B cell (primary cell): ENCODE data around the gene CASP9. TPM values are rescaled to one million over a fixed set of nuclear protein-coding genes. Genes with fewer than 3 reads are reported as not detected.
"Not testable (repeated sequence)": the region's sequence is repeated elsewhere in the genome, so short reads cannot be mapped to it uniquely, and the experiment has no call there.

Source experiments
- ATAC-seq: fragments of 200-7000 bp; cut with Tn5 transposase; one replicate; pipeline ENCODE4 v1.10.0; 2021; ENCODE audit warnings: low read depth, mild to moderate bottlenecking, moderate number of reproducible peaks, moderate library complexity
- CTCF ChIA-PET: fragments of 350-600 bp; sonication (Branson Sonifier 250); formaldehyde crosslinking; loops from one replicate; lab custom pipeline; 2021; ENCODE audit warnings: antibody characterized with exemption, inconsistent platforms; lab: Charles Lee
- POLR2A ChIA-PET: fragments of 350-600 bp; sonication (Branson Sonifier 250); formaldehyde crosslinking; loops from one replicate; lab custom pipeline; 2021; ENCODE audit warnings: antibody characterized with exemption; lab: Charles Lee
- DNase-seq: peaks from one replicate; pipeline ENCODE4 v3.0.0; 2013
- H2AFZ ChIP-seq: 2 replicates; pipeline ENCODE4 v1.6.1; 2012; ENCODE audit warnings: mild to moderate bottlenecking, low read depth, low read length; ENCODE audit not compliant: insufficient read depth, poor library complexity, severe bottlenecking
- H3K27ac ChIP-seq, 2 donors: 1 replicate in 1 of 2; 2 replicates in 1 of 2; pipeline ENCODE4 v1.5.1; 2012 to 2013; ENCODE audit warnings: low read length in 2 of 2, mild to moderate bottlenecking in 2 of 2, moderate library complexity in 1 of 2
- H3K27me3 ChIP-seq, 4 experiments: fragments of 200-600 bp in 1 of 4; sonication (generic) in 1 of 4; replicated peaks in 1 of 4; 1 replicate in 2 of 4; 2 replicates in 2 of 4; pipeline versions ENCODE4 v1.6.1 to v1.7.0; 2013 to 2016; ENCODE audit warnings: low read length in 3 of 4, mild to moderate bottlenecking in 2 of 4, mixed read lengths in 1 of 4, moderate library complexity in 1 of 4; ENCODE audit not compliant: insufficient read depth in 4 of 4, control insufficient read depth in 3 of 4; ENCODE audit errors: control extremely low read depth in 1 of 4
- H3K36me3 ChIP-seq, 2 experiments: replicated peaks in 1 of 2; 1 replicate in 1 of 2; 2 replicates in 1 of 2; pipeline versions ENCODE4 v1.6.1 to v1.7.1; 2013; ENCODE audit warnings: low read length in 1 of 2; ENCODE audit not compliant: insufficient read depth in 2 of 2, control insufficient read depth in 1 of 2; ENCODE audit errors: control extremely low read depth in 1 of 2, extremely low read depth in 1 of 2
- H3K4me1 ChIP-seq, 2 donors: fragments of 200-600 bp in 1 of 2; sonication (generic) in 1 of 2; 1 replicate in 1 of 2; 2 replicates in 1 of 2; pipeline versions ENCODE4 v1.5.1 to v1.6.1; 2013 to 2017; ENCODE audit warnings: low read length in 2 of 2; ENCODE audit not compliant: control insufficient read depth in 2 of 2, insufficient read depth in 2 of 2
- H3K4me2 ChIP-seq: replicated peaks from 2 replicates; pipeline ENCODE3; 2012; ENCODE audit warnings: mild to moderate bottlenecking, low read depth, low read length; ENCODE audit not compliant: poor library complexity, severe bottlenecking
- H3K4me3 ChIP-seq, 5 experiments: fragments of 200-600 bp in 1 of 5; sonication (generic) in 1 of 5; 1 replicate in 3 of 5; 2 replicates in 2 of 5; pipeline versions ENCODE4 v1.5.1 to v1.7.0; 2011 to 2016; ENCODE audit warnings: low read length in 4 of 5, mild to moderate bottlenecking in 4 of 5, low read depth in 2 of 5, control low read depth in 1 of 5, moderate library complexity in 1 of 5; ENCODE audit not compliant: insufficient read depth in 1 of 5; ENCODE audit errors: control extremely low read depth in 1 of 5, extremely low read depth in 1 of 5
- H3K79me2 ChIP-seq: fragments of 200-600 bp; sonication (generic); one replicate; pipeline ENCODE4 v1.6.0; 2016; ENCODE audit warnings: low read length; ENCODE audit not compliant: control insufficient read depth, insufficient read depth
- H3K9ac ChIP-seq: fragments of 200-600 bp; sonication (generic); 2 replicates; pipeline ENCODE4 v1.6.1; 2017; ENCODE audit warnings: mild to moderate bottlenecking, low read length, moderate library complexity
- H3K9me3 ChIP-seq, 3 donors: one replicate each; pipeline versions ENCODE4 v1.6.1 to v1.7.1; 2013; ENCODE audit warnings: low read length in 2 of 3; ENCODE audit not compliant: control insufficient read depth in 2 of 3, insufficient read depth in 1 of 3; ENCODE audit errors: control extremely low read depth in 1 of 3
- H4K20me1 ChIP-seq: 2 replicates; pipeline ENCODE4 v1.6.0; 2012; ENCODE audit warnings: mild to moderate bottlenecking, low read length; ENCODE audit not compliant: insufficient read depth, control insufficient read depth, poor library complexity, severe bottlenecking
- H3K27ac Mint-ChIP-seq: one replicate; pipeline ENCODE4 v1.8.0; 2021; ENCODE audit warnings: mixed read lengths
- H3K27me3 Mint-ChIP-seq: one replicate; pipeline ENCODE4 v1.8.0; 2021; ENCODE audit warnings: mixed read lengths
- H3K4me1 Mint-ChIP-seq: one replicate; pipeline ENCODE4 v1.8.0; 2021; ENCODE audit warnings: mixed read lengths
- H3K4me3 Mint-ChIP-seq: one replicate; pipeline ENCODE4 v1.8.0; 2021; ENCODE audit warnings: mixed read lengths
- H3K9me3 Mint-ChIP-seq: one replicate; pipeline ENCODE4 v1.8.0; 2022; ENCODE audit warnings: mixed read lengths; ENCODE audit not compliant: insufficient read depth
- EZH2 ChIP-seq: IDR thresholded peaks from 2 replicates; pipeline ENCODE4 v1.6.1; 2012; ENCODE audit warnings: borderline replicate concordance, low read depth, mild to moderate bottlenecking, moderate library complexity, low read length; ENCODE audit not compliant: insufficient read depth, poor library complexity, severe bottlenecking
- WGBS: methylation state at CpG from one replicate; pipeline ENCODE4 v1.1.5; 2013; ENCODE audit warnings: missing lambda C conversion rate; ENCODE audit not compliant: insufficient coverage; 5-methylcytosine and 5-hydroxymethylcytosine counted together
- intact Hi-C: fragments of 100-400 bp; cut with micrococcal nuclease; formaldehyde crosslinking; loops from one replicate; pipeline ENCODE4 v1.10.0; 2022
- polyA plus RNA-seq: library from polyadenylated mRNA; depleted of rRNA; stranded (reverse); fragments of >200 nt; gene quantifications from 2 replicates; pipeline ENCODE4 v1.2.3, GENCODE V29; 2012
- total RNA-seq, 2 donors: library from RNA; stranded (reverse); fragments of 120-200 nt in 1 of 2; gene quantifications; 1 replicate in 1 of 2; 2 replicates in 1 of 2; pipeline versions ENCODE4 v1.2.3 to v1.2.4, GENCODE V29; 2013 to 2022
- TF ChIP-seq, protein P1 (sequence below): fragments of 200-600 bp; IDR thresholded peaks from one replicate; pipeline ENCODE4 v1.8.0; 2022; ENCODE audit warnings: antibody characterized with exemption, mild to moderate bottlenecking

The CASP9 gene
- total and polyA plus RNA-seq, 2 donors (not counting 1 experiment from before 2014, with no cell fraction given), result 16.8 to 22.9 TPM

DNA sequence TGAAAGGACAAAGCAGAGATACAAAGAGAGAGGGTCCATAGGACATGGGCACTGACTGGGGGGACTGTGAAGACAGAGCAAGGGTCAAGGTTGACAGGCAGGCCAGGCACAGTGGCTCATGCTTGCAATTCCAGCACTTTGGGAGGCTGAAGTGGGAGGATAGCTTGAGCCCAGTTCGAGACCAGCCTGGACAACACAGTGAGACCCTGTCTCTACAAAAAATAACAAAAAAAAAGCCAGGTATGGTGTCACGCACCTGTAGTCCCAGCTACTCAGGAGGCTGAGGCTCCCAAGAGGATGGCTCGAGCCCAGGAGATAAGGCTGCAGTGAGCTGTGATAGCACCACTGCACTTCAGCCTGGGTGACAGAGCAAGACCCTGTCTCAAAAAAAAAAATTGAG, 4.4 kb downstream of the CASP9 start:
- no peaks in the 10 kb centered on the region for H3K9me3 ChIP-seq
- H3K4me2 ChIP-seq, result no peak overlapping the region
- H3K4me3 ChIP-seq, result no peak overlapping the region
- H3K27ac Mint-ChIP-seq, result no peak overlapping the region
- H3K36me3 ChIP-seq, result peaks cover 4 to 19% of the 10 kb centered on the region in 2 experiments
- H4K20me1 ChIP-seq, result no peaks in the 10 kb centered on the region
- no peak overlapping the region for H3K9ac ChIP-seq
- 97% methylated on average over 3 of the region's 3 CpGs for WGBS
- no peak for TF ChIP-seq EZH2
- no peak overlapping the region for H3K27ac ChIP-seq
- DNase-seq (no peak), ATAC-seq (no peak)
- no peaks in the 10 kb centered on the region for H3K27me3 ChIP-seq
- no peaks in the 10 kb centered on the region for H3K9me3 Mint-ChIP-seq
- H3K4me3 Mint-ChIP-seq, result no peak overlapping the region
- POLR2A ChIA-PET, result no interaction called here
- H3K27me3 Mint-ChIP-seq, result no peaks in the 10 kb centered on the region
- peaks cover 78% of the 10 kb centered on the region for H3K79me2 ChIP-seq
- H2AFZ ChIP-seq, result no peak overlapping the region
- peaks cover 48% of the 10 kb centered on the region for H3K4me1 Mint-ChIP-seq
- intact Hi-C loops, result loop anchor here (5.0 to 10.0 kb wide), 5 partner anchors 112 to 1125 kb away; partner anchors contain the start of genes CPLANE2, EFHD2, NECAP2 and PLEKHM2
- peaks cover 17 to 21% of the 10 kb centered on the region in 2 donors for H3K4me1 ChIP-seq
- CTCF ChIA-PET, result no interaction called here

DNA sequence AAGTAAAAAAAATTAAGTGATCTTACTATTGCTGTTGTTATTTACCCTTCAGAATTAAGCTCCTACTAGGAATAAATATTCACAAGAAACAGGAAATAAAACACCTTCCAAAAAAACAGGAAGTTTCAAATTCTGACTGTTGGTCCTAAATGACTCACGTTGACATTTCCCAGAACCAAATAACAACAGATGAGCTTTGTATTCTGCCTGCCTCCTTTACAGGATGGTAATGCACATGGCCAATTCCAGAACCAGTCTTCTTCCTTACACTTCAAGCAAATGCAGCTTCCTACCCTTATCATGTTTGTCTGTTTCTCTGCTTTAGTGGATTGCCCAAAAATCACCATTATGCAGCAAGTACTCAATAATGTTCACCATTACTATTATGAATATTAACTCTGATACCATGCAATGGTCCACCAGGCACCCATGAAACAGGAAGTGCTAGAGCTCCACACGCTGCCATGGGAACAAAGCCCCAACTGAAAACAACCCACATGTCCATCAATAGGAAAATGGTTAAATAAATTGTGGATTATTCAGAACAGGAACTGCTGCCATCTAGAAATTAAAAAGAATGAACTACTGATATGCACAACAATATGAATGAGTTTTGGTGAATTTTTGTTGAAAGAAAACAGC, 8.9 kb downstream of the CASP9 start:
- H3K4me3 ChIP-seq, result no peak overlapping the region
- H3K9me3 ChIP-seq, result no peaks in the 10 kb centered on the region
- H3K27me3 ChIP-seq, result no peaks in the 10 kb centered on the region
- peaks cover 81% of the 10 kb centered on the region for H3K79me2 ChIP-seq
- H3K27ac ChIP-seq, result peak overlapping the region in 1 of 2 donors; percentile 10
- 0% methylated on average over 1 of the region's 2 CpGs for WGBS
- intact Hi-C loops, result no loop called here
- CTCF ChIA-PET, result interaction anchor here (0.8 kb wide), 1 partner anchor 13 kb away, joined by 3 read pairs; no protein-coding TSS in a partner anchor
- ATAC-seq (no peak), DNase-seq (no peak)
- H4K20me1 ChIP-seq, result peaks cover 6% of the 10 kb centered on the region
- peaks cover 38% of the 10 kb centered on the region for H3K4me1 Mint-ChIP-seq
- peaks cover 8 to 10% of the 10 kb centered on the region in 2 donors for H3K4me1 ChIP-seq
- POLR2A ChIA-PET, result interaction anchor here (1.2 kb wide), 1 partner anchor 9 kb away, joined by 3 read pairs; the partner anchor contains the start of gene CASP9
- TF ChIP-seq EZH2, result no peak
- TF ChIP-seq, protein P1, sequence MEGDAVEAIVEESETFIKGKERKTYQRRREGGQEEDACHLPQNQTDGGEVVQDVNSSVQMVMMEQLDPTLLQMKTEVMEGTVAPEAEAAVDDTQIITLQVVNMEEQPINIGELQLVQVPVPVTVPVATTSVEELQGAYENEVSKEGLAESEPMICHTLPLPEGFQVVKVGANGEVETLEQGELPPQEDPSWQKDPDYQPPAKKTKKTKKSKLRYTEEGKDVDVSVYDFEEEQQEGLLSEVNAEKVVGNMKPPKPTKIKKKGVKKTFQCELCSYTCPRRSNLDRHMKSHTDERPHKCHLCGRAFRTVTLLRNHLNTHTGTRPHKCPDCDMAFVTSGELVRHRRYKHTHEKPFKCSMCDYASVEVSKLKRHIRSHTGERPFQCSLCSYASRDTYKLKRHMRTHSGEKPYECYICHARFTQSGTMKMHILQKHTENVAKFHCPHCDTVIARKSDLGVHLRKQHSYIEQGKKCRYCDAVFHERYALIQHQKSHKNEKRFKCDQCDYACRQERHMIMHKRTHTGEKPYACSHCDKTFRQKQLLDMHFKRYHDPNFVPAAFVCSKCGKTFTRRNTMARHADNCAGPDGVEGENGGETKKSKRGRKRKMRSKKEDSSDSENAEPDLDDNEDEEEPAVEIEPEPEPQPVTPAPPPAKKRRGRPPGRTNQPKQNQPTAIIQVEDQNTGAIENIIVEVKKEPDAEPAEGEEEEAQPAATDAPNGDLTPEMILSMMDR, result no peak
- peaks cover 4 to 40% of the 10 kb centered on the region in 2 experiments for H3K36me3 ChIP-seq
- no peak overlapping the region for H3K4me3 Mint-ChIP-seq
- no peak overlapping the region for H3K9ac ChIP-seq
- no peaks in the 10 kb centered on the region for H3K27me3 Mint-ChIP-seq
- H3K27ac Mint-ChIP-seq, result peak overlapping the region; percentile 65
- H3K9me3 Mint-ChIP-seq, result no peaks in the 10 kb centered on the region
- no peak overlapping the region for H2AFZ ChIP-seq
- H3K4me2 ChIP-seq, result peak overlapping the region; percentile 3

DNA sequence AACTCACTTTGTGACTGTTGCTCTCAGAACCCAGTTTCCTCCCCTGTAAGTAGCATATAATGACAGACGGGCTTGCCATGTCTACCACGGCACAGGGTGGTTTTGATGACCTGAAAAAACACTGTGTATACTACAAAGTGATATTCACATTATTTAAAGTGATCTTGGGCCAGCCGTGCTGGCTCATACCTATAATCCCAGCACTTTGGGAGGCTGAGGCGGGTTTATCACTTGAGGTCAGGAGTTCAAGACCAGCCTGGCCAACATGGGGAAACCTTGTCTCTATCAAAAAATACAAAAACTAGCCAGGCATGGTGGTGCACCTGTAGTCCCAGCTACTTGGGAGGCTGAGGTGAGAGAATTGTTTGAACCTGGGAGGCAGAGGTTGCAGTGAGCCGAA, 9.5 kb downstream of the CASP9 start:
- peaks cover 4 to 40% of the 10 kb centered on the region in 2 experiments for H3K36me3 ChIP-seq
- 100% methylated on average over 1 of the region's 5 CpGs for WGBS
- H3K27me3 ChIP-seq, ATAC-seq, H3K4me2 ChIP-seq, H3K9ac ChIP-seq, H3K27me3 Mint-ChIP-seq, H3K27ac Mint-ChIP-seq, H3K4me3 Mint-ChIP-seq, H3K9me3 Mint-ChIP-seq, DNase-seq, intact Hi-C loops, H3K27ac ChIP-seq, H4K20me1 ChIP-seq, H2AFZ ChIP-seq, H3K4me3 ChIP-seq, H3K9me3 ChIP-seq: not testable (repeated sequence)
- peaks cover 38% of the 10 kb centered on the region for H3K4me1 Mint-ChIP-seq
- peaks cover 76% of the 10 kb centered on the region for H3K79me2 ChIP-seq
- ChIA-PET CTCF (interaction anchor here (0.8 kb wide), 1 partner anchor 12 kb away, joined by 3 read pairs; no protein-coding TSS in a partner anchor), POLR2A (interaction anchor here (1.2 kb wide), 1 partner anchor 9 kb away, joined by 3 read pairs; the partner anchor contains the start of gene CASP9)
- peaks cover 8 to 10% of the 10 kb centered on the region in 2 donors for H3K4me1 ChIP-seq
